ENCODE data around the gene CRAT. TPM values are rescaled to one million over a fixed set of nuclear protein-coding genes. Genes with fewer than 3 reads are reported as not detected.

Gene CRAT
- total RNA-seq, 2 experiments from 2014 or later = 9.0 to 9.7 TPM

- CTCF ChIA-PET = no interaction called here
- POLR2A ChIA-PET = interaction anchor here (0.6 kb wide), 1 partner anchor 111 kb away, joined by 7 read pairs; no protein-coding TSS in a partner anchor
These were observed 7.6 kb downstream of the CRAT start for GRCh38 chr9:129102791-129103594.

- CTCF ChIA-PET = no interaction called here
- POLR2A ChIA-PET = no interaction called here
These were observed 8.5 kb downstream of the CRAT start for GRCh38 chr9:129102095-129102525.

GRCh38 chr9:129101279-129101678, 9.3 kb downstream of the CRAT start:
- CTCF ChIA-PET = no interaction called here
- POLR2A ChIA-PET = no interaction called here

GRCh38 chr9:129100383-129101169, 10.0 kb downstream of the CRAT start:
- POLR2A ChIA-PET = no interaction called here
- CTCF ChIA-PET = no interaction called here

- POLR2A ChIA-PET = no interaction called here
- CTCF ChIA-PET = no interaction called here
These were observed 12.3 kb downstream of the CRAT start for GRCh38 chr9:129098328-129098727.

GRCh38 chr9:129097671-129098306, 12.8 kb downstream of the CRAT start:
- POLR2A ChIA-PET = interaction anchor here (0.7 kb wide), 1 partner anchor 16 kb away, joined by 3 read pairs; no protein-coding TSS in a partner anchor
- CTCF ChIA-PET = interaction anchor here (0.7 kb wide), 1 partner anchor 79 kb away, joined by 3 read pairs; no protein-coding TSS in a partner anchor

GRCh38 chr9:129095908-129096307, 14.7 kb downstream of the CRAT start:
- POLR2A ChIA-PET = no interaction called here
- CTCF ChIA-PET = no interaction called here

- CTCF ChIA-PET = no interaction called here
- POLR2A ChIA-PET = no interaction called here
These were observed 15.4 kb downstream of the CRAT start for GRCh38 chr9:129095170-129095667.

- CTCF ChIA-PET = no interaction called here
These were observed 16.0 kb downstream of the CRAT start for GRCh38 chr9:129094387-129095169.

GRCh38 chr9:129093602-129094386, 16.8 kb downstream of the CRAT start:
- CTCF ChIA-PET = no interaction called here
- POLR2A ChIA-PET = no interaction called here

More at GRCh38 chr9:129094387-129095169, 16.0 kb downstream of the CRAT start:
- POLR2A ChIA-PET = no interaction called here

GRCh38 chr9:129089246-129089645, 21.3 kb downstream of the CRAT start:
- ChIA-PET CTCF (no interaction called here), POLR2A (interaction anchor here (0.8 kb wide), 1 partner anchor 9 kb away, joined by 3 read pairs; no protein-coding TSS in a partner anchor)

GRCh38 chr9:129084087-129084486, 26.5 kb downstream of the CRAT start:
- ChIA-PET CTCF (no interaction called here), POLR2A (interaction anchor here (0.5 kb wide), 1 partner anchor 185 kb away, joined by 3 read pairs; no protein-coding TSS in a partner anchor)

- CTCF ChIA-PET = no interaction called here
- POLR2A ChIA-PET = interaction anchor here (0.9 to 1.0 kb wide), 2 partner anchors 11 to 93 kb away, joined by 3 read pairs; no protein-coding TSS in a partner anchor
These were observed 29.1 kb downstream of the CRAT start for GRCh38 chr9:129081388-129081904.

- POLR2A ChIA-PET = interaction anchor here (0.5 to 1.1 kb wide), 6 partner anchors 8 to 1101 kb away, joined by 3 to 4 read pairs (median 3); no protein-coding TSS in a partner anchor
- CTCF ChIA-PET = interaction anchor here (0.9 kb wide), 1 partner anchor 51 kb away, joined by 3 read pairs; no protein-coding TSS in a partner anchor
These were observed 29.8 kb downstream of the CRAT start, which contains the start of gene DOLPP1 for GRCh38 chr9:129080601-129081387. TSS of gene DOLPP1 (plus strand) at chr9:129081111. CDS start at chr9:129081132, 21 bp downstream.

GRCh38 chr9:129080298-129080600, 30.3 kb downstream of the CRAT start:
- ChIA-PET POLR2A (interaction anchor here (0.6 to 1.1 kb wide), 3 partner anchors 9 to 1101 kb away, joined by 3 read pairs; no protein-coding TSS in a partner anchor), CTCF (interaction anchor here (0.9 kb wide), 1 partner anchor 51 kb away, joined by 3 read pairs; no protein-coding TSS in a partner anchor)

GRCh38 chr9:129079829-129080228, 30.8 kb downstream of the CRAT start:
- CTCF ChIA-PET = no interaction called here
- POLR2A ChIA-PET = interaction anchor here (0.9 to 1.1 kb wide), 2 partner anchors 9 to 11 kb away, joined by 3 read pairs; no protein-coding TSS in a partner anchor
